ENCODE measurements around the gene OR9G1. TPM values are rescaled to one million over a fixed set of nuclear protein-coding genes. Genes with fewer than 3 reads are reported as not detected.

Gene OR9G1
- total and polyA plus RNA-seq, 2 of the 13 experiments (the other 11 are each of a cell fraction or from before 2014, with no cell fraction given): not detected

DNA sequence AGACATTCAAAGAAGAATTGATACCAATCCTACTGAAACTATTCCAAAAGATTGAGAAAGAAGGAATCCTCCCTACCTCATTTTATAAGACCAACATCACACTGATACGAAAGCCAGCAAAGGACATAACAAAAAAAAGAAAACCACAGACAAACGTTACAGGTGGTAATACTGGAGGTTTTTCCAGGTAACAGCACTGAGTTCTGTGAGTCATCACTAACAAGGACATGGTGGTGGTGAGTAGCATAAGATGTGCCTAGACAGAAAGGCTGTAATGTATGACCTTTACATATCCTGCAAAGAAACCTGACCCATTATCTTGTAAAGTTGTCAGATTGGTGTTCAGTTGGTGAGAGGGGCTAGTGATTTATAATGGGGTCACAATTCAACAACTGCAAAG, 15.3 kb downstream of the OR9G1 start:
- POLR2A ChIA-PET: no interaction called here
- H4K20me1 ChIP-seq (ENCODE audit: insufficient read depth, low read length): no peaks in the 10 kb centered on the region
- no peak for FAIRE-seq

More for the DNA sequence above, 15.3 kb downstream of the OR9G1 start:
- H3K36me3 ChIP-seq (replicated peaks in 1 of 2; ENCODE audit: control insufficient read depth in 1 of 2, insufficient read depth in 2 of 2, low read length in 2 of 2): no peaks in the 10 kb centered on the region
- H3K27ac ChIP-seq (ENCODE audit: extremely low read length, insufficient read depth, low read length): no peak overlapping the region
- no peak overlapping the region for H3K9ac ChIP-seq (ENCODE audit: insufficient read depth, low read depth, low read length)
- no TSS peak for BruUV-seq (replicated peaks)
- 19% methylated on average over 2 of the region's 2 CpGs for WGBS (ENCODE audit: low lambda C conversion rate)
- CTCF ChIA-PET (ENCODE audit: low intra/inter-chr PET ratio, low total read pairs): no interaction called here
- H3K4me3 ChIP-seq (replicated peaks in 1 of 3; ENCODE audit: insufficient read depth in 1 of 3, low read depth in 2 of 3, low read length in 3 of 3): no peak overlapping the region
- H3K4me2 ChIP-seq (ENCODE audit: low read depth, low read length): no peak overlapping the region
- no peaks in the 10 kb centered on the region for H3K9me3 ChIP-seq (ENCODE audit: low read length)
- H3K4me1 ChIP-seq (ENCODE audit: insufficient read depth, low read length): no peaks in the 10 kb centered on the region
- in situ Hi-C loops (cut with HindIII; ENCODE audit: extremely low pct_ligation_motif_present, low pct_unique_long_range_greater_than_20kb): no loop called here
- intact Hi-C loops (cut with micrococcal nuclease; ENCODE audit: unreplicated experiment): no loop called here
- DNase-seq (ENCODE audit: low spot score) (no peak), ATAC-seq (no peak)
- no peak overlapping the region for H2AFZ ChIP-seq (ENCODE audit: low read length)
- TF ChIP-seq, protein P1, sequence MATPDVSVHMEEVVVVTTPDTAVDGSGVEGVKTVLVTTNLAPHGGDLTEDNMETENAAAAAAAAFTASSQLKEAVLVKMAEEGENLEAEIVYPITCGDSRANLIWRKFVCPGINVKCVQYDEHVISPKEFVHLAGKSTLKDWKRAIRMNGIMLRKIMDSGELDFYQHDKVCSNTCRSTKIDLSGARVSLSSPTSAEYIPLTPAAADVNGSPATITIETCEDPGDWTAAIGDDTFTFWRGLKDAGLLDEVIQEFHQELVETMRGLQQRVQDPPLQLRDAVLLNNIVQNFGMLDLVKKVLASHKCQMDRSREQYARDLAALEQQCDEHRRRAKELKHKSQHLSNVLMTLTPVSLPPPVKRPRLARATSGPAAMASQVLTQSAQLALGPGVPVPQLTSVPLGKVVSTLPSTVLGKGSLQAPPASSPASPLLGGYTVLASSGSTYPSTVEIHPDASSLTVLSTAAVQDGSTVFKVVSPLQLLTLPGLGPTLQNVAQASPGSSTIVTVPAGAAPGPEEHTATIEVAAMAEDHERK (CRISPR knock-in tag; IDR thresholded peaks at IDR 0.05; ENCODE audit: low read depth): no peak
- TF ChIP-seq, protein P2, sequence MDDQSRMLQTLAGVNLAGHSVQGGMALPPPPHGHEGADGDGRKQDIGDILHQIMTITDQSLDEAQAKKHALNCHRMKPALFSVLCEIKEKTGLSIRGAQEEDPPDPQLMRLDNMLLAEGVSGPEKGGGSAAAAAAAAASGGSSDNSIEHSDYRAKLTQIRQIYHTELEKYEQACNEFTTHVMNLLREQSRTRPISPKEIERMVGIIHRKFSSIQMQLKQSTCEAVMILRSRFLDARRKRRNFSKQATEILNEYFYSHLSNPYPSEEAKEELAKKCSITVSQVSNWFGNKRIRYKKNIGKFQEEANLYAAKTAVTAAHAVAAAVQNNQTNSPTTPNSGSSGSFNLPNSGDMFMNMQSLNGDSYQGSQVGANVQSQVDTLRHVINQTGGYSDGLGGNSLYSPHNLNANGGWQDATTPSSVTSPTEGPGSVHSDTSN (CRISPR knock-in tag; IDR thresholded peaks at IDR 0.05; ENCODE audit: borderline replicate concordance): no peak
- TF ChIP-seq ZNF709 (CRISPR knock-in tag; IDR thresholded peaks at IDR 0.05): no peak
- no peak for TF ChIP-seq ELF4 (CRISPR knock-in tag; IDR thresholded peaks at IDR 0.05; ENCODE audit: borderline replicate concordance)
- no peak for TF ChIP-seq ZNF850 (CRISPR knock-in tag; conservative IDR thresholded peaks at IDR 0.05)
- TF ChIP-seq ZNF550 (CRISPR knock-in tag; IDR thresholded peaks at IDR 0.05; ENCODE audit: borderline replicate concordance): no peak
- TF ChIP-seq RXRB (CRISPR knock-in tag; IDR thresholded peaks at IDR 0.05; ENCODE audit: borderline replicate concordance): no peak
- TF ChIP-seq EP300 (IDR thresholded peaks at IDR 0.05; ENCODE audit: low read depth in 2 of 2, low read length in 2 of 2): no peak
- TF ChIP-seq EP300 (CRISPR knock-in tag; IDR thresholded peaks at IDR 0.05; ENCODE audit: borderline replicate concordance): no peak
- no peak for TF ChIP-seq KDM6A (CRISPR knock-in tag; IDR thresholded peaks at IDR 0.05; ENCODE audit: low read depth)
- no peaks in the 10 kb centered on the region for H3K79me2 ChIP-seq (ENCODE audit: insufficient read depth, low read length)
- no peaks in the 10 kb centered on the region for H3K27me3 ChIP-seq (ENCODE audit: control insufficient read depth in 1 of 2, insufficient read depth in 2 of 2, low read length in 2 of 2)

Measured in HepG2 (cell line).